Chondrocyte (in vitro differentiated cells): ENCODE data around the gene MYO10. TPM values are rescaled to one million over a fixed set of nuclear protein-coding genes. Genes with fewer than 3 reads are reported as not detected.
"Not testable (repeated sequence)": the region's sequence is repeated elsewhere in the genome, so short reads cannot be mapped to it uniquely, and the experiment has no call there.

Experiments
- DNase-seq: peaks from one replicate; pipeline ENCODE4 v3.0.0; 2021; ENCODE audit warnings: mixed read lengths, low spot score
- H3K27ac Mint-ChIP-seq: one replicate; pipeline ENCODE4 v1.8.0; 2021; ENCODE audit warnings: mild to moderate bottlenecking, moderate library complexity, mixed read lengths; ENCODE audit not compliant: unreplicated experiment
- H3K27me3 Mint-ChIP-seq: 2 replicates; pipeline ENCODE4 v1.8.0; 2021; ENCODE audit warnings: low read depth, mixed read lengths
- H3K36me3 Mint-ChIP-seq: 2 replicates; pipeline ENCODE4 v1.8.0; 2021; ENCODE audit warnings: low read depth, mixed read lengths
- H3K4me1 Mint-ChIP-seq: 2 replicates; pipeline ENCODE4 v1.8.0; 2021; ENCODE audit warnings: low read depth, mild to moderate bottlenecking, mixed read lengths
- H3K4me3 Mint-ChIP-seq: one replicate; pipeline ENCODE4 v1.8.0; 2021; ENCODE audit warnings: mild to moderate bottlenecking, moderate library complexity, mixed read lengths; ENCODE audit not compliant: unreplicated experiment
- H3K9me3 Mint-ChIP-seq: 2 replicates; pipeline ENCODE4 v1.8.0; 2021; ENCODE audit warnings: low read depth, mixed read lengths
- CTCF ChIP-seq: fragments of 200-600 bp; sonication (generic); IDR thresholded peaks from 2 replicates; pipeline ENCODE4 v1.5.0; 2021; ENCODE audit warnings: antibody characterized with exemption, mild to moderate bottlenecking, moderate library complexity
- total RNA-seq: library from RNA; stranded (reverse); gene quantifications from 3 replicates; pipeline ENCODE4 v1.2.1, GENCODE V29; 2021

The MYO10 gene
- total RNA-seq, 1 donor from 2014 or later: 51.9 TPM

DNA sequence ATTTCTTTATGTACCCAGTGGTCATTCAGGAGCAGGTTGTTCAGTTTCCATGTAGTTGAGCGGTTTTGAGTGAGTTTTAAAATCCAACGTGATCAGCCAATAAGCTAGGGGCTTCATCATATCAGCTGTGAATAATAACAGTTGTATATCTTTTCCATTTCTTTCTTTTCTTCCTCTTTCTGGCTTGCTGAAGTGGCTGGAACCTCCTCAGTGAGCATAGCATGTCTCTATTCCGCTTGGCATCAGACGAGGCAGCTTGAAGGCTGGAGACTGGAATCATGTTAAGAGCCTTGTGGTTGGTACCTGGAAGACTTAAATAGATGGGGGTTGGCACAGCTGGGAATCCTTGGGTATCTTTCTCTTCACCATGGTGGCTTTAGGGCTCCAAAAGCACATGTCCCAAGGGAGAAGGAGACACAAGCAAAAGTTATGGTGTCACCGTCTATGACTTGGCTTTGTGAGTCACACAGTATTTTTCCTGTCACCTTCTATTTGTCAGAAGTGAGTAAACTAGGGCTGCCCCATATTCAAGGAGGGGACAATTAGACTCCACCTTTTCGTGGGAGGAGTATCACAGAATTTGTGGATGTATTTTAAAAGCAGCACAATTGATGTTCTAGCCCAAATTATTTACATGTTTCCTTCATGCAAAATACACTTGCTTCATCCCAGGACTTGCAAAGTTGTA, 281.3 kb downstream of the MYO10 start:
- Mint-ChIP-seq H3K4me1 (peaks cover 4% of the 10 kb centered on the region), H3K9me3 (peaks cover 4% of the 10 kb centered on the region), H3K4me3 (no peak overlapping the region), H3K36me3 (no peaks in the 10 kb centered on the region), H3K27ac (no peak overlapping the region), H3K27me3 (no peaks in the 10 kb centered on the region)
- no peak for TF ChIP-seq CTCF
- no peak for DNase-seq

DNA sequence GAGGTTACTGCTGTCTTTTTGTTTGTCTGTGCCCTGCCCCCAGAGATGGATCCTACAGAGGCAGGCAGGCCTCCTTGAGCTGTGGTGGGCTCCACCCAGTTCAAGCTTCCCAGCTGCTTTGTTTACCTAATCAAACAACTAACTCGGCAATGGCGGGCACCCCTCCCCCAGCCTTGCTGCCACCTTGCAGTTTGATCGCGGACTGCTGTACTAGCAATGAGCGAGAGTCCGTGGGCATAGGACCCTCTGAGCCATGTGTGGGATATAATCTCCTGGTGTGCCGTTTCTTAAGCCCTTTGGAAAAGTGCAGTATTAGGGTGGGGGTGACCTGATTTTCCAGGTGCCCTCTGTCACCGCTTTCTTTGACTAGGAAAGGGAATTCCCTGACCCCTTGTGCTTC, 287.3 kb downstream of the MYO10 start:
- H3K27me3 Mint-ChIP-seq, H3K4me1 Mint-ChIP-seq, H3K36me3 Mint-ChIP-seq, DNase-seq, H3K4me3 Mint-ChIP-seq, H3K27ac Mint-ChIP-seq: not testable (repeated sequence)
- H3K9me3 Mint-ChIP-seq: peaks cover 22% of the 10 kb centered on the region

DNA sequence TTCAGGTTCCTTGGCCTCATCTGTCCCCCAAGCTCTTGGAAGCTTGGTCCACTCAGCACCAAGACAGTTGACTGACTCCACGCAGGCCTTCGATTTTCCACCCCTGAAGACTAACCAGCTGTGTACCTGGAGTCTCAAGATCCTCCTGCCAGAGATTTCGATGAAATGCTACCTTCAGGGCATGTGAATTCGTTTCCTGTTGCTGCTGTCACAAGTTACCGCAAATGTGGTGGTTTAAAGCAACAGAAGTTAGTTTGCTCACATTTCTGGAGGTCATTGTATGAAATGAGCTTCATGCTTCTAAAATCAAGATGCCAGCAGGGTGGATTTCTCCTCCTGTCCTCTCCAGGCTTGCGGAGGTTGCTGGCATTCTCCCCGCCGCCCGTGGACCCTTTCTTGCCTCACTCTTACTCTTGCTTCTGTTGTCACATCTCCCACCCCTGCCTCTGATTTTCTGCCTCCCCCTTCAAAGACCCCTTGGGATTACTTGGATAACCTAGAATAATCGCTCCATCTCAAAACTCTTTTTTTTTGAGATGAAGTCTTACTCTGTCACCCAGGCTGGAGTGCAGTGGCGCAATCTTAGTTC, 291.7 kb downstream of the MYO10 start:
- TF ChIP-seq CTCF: no peak
- H3K9me3 Mint-ChIP-seq: peaks cover 22% of the 10 kb centered on the region
- H3K4me1 Mint-ChIP-seq: no peaks in the 10 kb centered on the region

DNA sequence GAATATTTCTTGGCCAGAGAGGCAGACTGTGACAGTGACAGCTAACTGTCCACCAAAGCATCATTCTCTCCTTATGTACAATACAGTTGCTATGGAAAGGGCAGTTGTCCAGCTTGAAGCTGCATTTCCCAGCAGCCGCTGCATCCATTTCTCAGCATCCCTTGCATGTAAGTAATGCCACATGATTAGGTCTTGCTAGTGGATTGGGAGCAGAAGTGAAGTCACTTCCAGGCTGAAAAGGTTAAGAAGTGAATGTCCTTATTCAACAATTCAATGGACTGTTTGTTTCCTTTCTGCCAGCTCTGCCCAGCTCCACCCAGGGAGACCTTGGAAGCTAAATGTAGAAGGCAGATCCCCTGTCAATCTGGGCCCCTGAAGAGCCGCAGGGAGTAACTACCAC, 293.2 kb downstream of the MYO10 start:
- Mint-ChIP-seq H3K27ac (no peak overlapping the region), H3K9me3 (peaks cover 17% of the 10 kb centered on the region), H3K4me1 (no peaks in the 10 kb centered on the region), H3K27me3 (peaks cover 12% of the 10 kb centered on the region), H3K4me3 (no peak overlapping the region), H3K36me3 (peaks cover 2% of the 10 kb centered on the region)
- DNase-seq: no peak
- no peak for TF ChIP-seq CTCF

More for the DNA sequence above, 291.7 kb downstream of the MYO10 start:
- H3K27ac Mint-ChIP-seq: no peak overlapping the region
- peaks cover 10% of the 10 kb centered on the region for H3K27me3 Mint-ChIP-seq
- no peak overlapping the region for H3K4me3 Mint-ChIP-seq
- no peak for DNase-seq
- H3K36me3 Mint-ChIP-seq: peaks cover under 1% of the 10 kb centered on the region

- no peak for TF ChIP-seq CTCF
- peaks cover 3% of the 10 kb centered on the region for H3K9me3 Mint-ChIP-seq
- peaks cover 24% of the 10 kb centered on the region for H3K27me3 Mint-ChIP-seq
- H3K27ac Mint-ChIP-seq: no peak overlapping the region
- H3K4me3 Mint-ChIP-seq: no peak overlapping the region
- no peak for DNase-seq
- H3K36me3 Mint-ChIP-seq: peaks cover 6% of the 10 kb centered on the region
- H3K4me1 Mint-ChIP-seq: no peaks in the 10 kb centered on the region
Measured at GRCh38 chr5:16639206-16639605, 296.9 kb downstream of the MYO10 start.

DNA sequence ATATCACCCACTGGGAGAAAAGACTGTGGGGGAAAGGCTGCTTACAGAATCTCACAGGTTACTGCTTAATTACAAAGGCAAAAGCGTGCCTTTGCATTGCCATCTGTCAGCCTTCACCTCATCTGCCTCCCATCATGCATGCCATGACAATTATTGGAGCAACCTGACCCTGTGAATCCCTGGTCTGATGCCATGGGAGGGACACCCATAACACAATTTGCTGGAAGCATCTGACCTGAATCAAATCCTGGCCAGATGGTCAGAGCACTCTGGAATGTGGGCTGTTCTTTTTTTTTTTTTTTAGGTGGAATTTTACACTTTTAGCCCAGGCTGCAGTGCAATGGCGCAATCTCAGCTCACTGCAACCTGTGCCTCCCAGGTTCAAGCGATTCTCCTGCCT, 307.7 kb downstream of the MYO10 start:
- no peak for DNase-seq
- no peak for TF ChIP-seq CTCF
- H3K4me1 Mint-ChIP-seq: peaks cover 4% of the 10 kb centered on the region
- no peaks in the 10 kb centered on the region for H3K36me3 Mint-ChIP-seq
- peaks cover 19% of the 10 kb centered on the region for H3K27me3 Mint-ChIP-seq
- H3K4me3 Mint-ChIP-seq: no peak overlapping the region
- peaks cover 2% of the 10 kb centered on the region for H3K9me3 Mint-ChIP-seq
- H3K27ac Mint-ChIP-seq: no peak overlapping the region
